Measurements from ENCODE around the gene MTA2. TPM values are rescaled to one million over a fixed set of nuclear protein-coding genes. Genes with fewer than 3 reads are reported as not detected.
A peak's percentile ranks its signal among the peaks of the same experiment; 100 is the strongest.

The MTA2 gene
- total and polyA plus RNA-seq, 7 donors = 28.8 to 86.3 (median 55.3) TPM

DNA sequence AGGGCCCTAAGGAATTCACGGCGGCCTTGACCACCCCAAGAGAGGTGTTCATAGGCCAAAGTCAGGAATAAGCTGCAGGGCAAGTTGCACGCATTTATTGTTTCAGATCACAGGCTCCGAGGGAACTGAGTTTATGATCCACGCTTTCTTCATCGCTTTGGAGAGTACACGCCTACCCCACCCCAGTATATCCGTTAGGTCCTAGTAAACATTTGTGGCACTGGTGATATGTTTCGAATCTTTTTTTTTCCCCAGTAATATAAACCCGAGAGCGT is 43.9 kb upstream of the MTA2 start:
- intact Hi-C loops (cut with DNase I) = no loop called here
- Histone ChIP-seq H3K4me1 (peaks cover 0 to 32% (median 23%) of the 10 kb centered on the region in 4 donors), H3K27ac (peak overlapping the region; percentile 89 to 96 (median 94))

DNA sequence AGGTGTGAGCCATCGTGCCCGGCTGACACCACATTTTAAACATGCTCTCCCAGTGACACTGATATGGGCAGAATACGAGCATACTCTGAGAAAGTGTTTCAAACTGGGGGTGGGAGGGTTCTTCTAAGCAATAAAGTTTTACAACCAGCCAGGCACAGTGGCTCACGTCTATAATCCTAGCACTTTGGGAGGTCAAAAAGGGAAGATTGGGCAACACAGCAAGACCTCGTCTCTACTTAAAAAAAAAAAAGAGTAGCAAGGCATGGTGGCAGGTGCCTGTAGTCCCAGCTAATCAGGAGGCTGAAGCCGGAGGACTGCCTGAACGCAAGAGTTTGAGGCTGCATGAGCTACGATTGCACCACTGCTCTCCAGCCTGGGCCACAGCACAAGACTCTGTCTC is 42.6 kb upstream of the MTA2 start:
- Histone ChIP-seq H3K4me3 (no peak overlapping the region), H3K27me3 (no peaks in the 10 kb centered on the region), H3K4me1 (peaks cover 0 to 32% (median 23%) of the 10 kb centered on the region in 4 donors), H3K9me3 (no peaks in the 10 kb centered on the region), H3K27ac (peak overlapping the region in 1 of 4 donors; percentile 96), H3K36me3 (peaks cover 5 to 51% (median 23%) of the 10 kb centered on the region in 4 donors)
- no peak for DNase-seq
- intact Hi-C loops (cut with DNase I) = no loop called here
- TF ChIP-seq EP300 (IDR thresholded peaks at IDR 0.05) = no peak
- no peak for TF ChIP-seq POLR2AphosphoS5 (IDR thresholded peaks at IDR 0.05)
- TF ChIP-seq POLR2A (IDR thresholded peaks at IDR 0.05) = no peak
- TF ChIP-seq, protein P1, sequence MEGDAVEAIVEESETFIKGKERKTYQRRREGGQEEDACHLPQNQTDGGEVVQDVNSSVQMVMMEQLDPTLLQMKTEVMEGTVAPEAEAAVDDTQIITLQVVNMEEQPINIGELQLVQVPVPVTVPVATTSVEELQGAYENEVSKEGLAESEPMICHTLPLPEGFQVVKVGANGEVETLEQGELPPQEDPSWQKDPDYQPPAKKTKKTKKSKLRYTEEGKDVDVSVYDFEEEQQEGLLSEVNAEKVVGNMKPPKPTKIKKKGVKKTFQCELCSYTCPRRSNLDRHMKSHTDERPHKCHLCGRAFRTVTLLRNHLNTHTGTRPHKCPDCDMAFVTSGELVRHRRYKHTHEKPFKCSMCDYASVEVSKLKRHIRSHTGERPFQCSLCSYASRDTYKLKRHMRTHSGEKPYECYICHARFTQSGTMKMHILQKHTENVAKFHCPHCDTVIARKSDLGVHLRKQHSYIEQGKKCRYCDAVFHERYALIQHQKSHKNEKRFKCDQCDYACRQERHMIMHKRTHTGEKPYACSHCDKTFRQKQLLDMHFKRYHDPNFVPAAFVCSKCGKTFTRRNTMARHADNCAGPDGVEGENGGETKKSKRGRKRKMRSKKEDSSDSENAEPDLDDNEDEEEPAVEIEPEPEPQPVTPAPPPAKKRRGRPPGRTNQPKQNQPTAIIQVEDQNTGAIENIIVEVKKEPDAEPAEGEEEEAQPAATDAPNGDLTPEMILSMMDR (IDR thresholded peaks at IDR 0.05) = no peak
- 54 to 79% methylated on average over 8 of the region's 8 CpGs for WGBS, 2 donors

More for the DNA sequence above, 43.9 kb upstream of the MTA2 start:
- Histone ChIP-seq H3K27me3 (no peaks in the 10 kb centered on the region), H3K9me3 (no peaks in the 10 kb centered on the region), H3K4me3 (peak overlapping the region; percentile 63 to 98 (median 86)), H3K36me3 (peaks cover 11 to 53% (median 26%) of the 10 kb centered on the region in 4 donors)
- no peak for DNase-seq
- WGBS, 2 donors = 5 to 11% methylated on average over 11 of the region's 11 CpGs
- no peak for TF ChIP-seq POLR2A (IDR thresholded peaks at IDR 0.05)
- TF ChIP-seq EP300 (IDR thresholded peaks at IDR 0.05) = no peak
- TF ChIP-seq POLR2AphosphoS5 (IDR thresholded peaks at IDR 0.05) = no peak
- TF ChIP-seq, protein P1 (IDR thresholded peaks at IDR 0.05) = no peak

DNA sequence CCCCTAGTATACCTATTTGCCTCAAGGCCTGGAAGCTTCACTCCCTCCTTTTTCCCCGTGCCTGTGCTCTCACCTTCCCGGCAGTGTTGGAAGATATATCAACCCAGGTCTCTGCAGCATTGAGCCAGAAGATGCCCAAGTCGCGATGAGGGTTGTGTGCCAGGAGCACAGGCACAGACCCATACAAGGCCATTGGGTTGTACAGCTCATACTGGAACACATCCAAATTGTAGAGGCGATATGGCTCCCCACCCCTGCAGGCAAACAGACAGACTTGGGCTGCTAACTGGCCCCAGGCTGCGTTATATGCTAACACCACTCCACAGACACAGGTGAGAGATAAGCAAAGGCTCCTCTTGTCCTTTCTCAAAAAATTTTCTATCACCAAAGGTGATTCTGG is 30.8 kb upstream of the MTA2 start:
- peak overlapping the region in 2 of 4 donors; percentile 10 to 30 for H3K27ac ChIP-seq
- DNase-seq = no peak
- peaks cover 50 to 100% (median 85%) of the 10 kb centered on the region in 4 donors for H3K36me3 ChIP-seq
- H3K4me1 ChIP-seq = peaks cover 0 to 8% (median 0%) of the 10 kb centered on the region in 4 donors
- H3K4me3 ChIP-seq = no peak overlapping the region
- WGBS, 2 donors = 63 to 85% methylated on average over 6 of the region's 6 CpGs
- intact Hi-C loops (cut with DNase I) = no loop called here
- no peaks in the 10 kb centered on the region for H3K27me3 ChIP-seq
- no peaks in the 10 kb centered on the region for H3K9me3 ChIP-seq
- TF ChIP-seq POLR2A (IDR thresholded peaks at IDR 0.05) (no peak), POLR2AphosphoS5 (IDR thresholded peaks at IDR 0.05) (no peak), EP300 (IDR thresholded peaks at IDR 0.05) (no peak)
- TF ChIP-seq, protein P1 (IDR thresholded peaks at IDR 0.05) = no peak

DNA sequence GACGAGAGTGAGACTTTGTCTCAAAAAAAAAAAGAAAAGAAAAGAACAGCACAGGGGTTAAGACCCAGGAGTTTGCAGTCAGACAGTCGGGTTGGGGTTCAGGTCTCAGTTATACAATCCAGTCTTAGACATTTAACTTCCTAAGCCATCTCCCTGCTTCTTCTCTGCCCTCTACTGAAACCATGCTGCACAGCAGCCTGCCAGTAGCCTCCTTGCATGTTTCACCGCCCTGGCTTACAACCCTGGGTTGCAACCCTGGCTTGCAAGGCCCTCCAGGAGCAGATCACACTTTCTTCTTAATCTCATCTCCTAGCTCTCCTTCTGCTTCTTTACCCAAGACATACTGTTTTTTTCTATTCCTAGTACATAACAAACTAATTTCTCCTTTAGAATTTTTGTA is 26.0 kb upstream of the MTA2 start:
- Histone ChIP-seq H3K9me3 (no peaks in the 10 kb centered on the region), H3K4me3 (no peak overlapping the region), H3K4me1 (peaks cover 0 to 7% (median 0%) of the 10 kb centered on the region in 4 donors), H3K27ac (no peak overlapping the region), H3K27me3 (no peaks in the 10 kb centered on the region), H3K36me3 (peaks cover 48 to 81% (median 67%) of the 10 kb centered on the region in 4 donors)
- DNase-seq = no peak
- WGBS, 2 donors = 85 to 89% methylated on average over 3 of the region's 3 CpGs
- intact Hi-C loops (cut with DNase I) = no loop called here
- no peak for TF ChIP-seq POLR2A (IDR thresholded peaks at IDR 0.05)
- TF ChIP-seq, protein P1 (IDR thresholded peaks at IDR 0.05) = no peak
- no peak for TF ChIP-seq EP300 (IDR thresholded peaks at IDR 0.05)
- TF ChIP-seq POLR2AphosphoS5 (IDR thresholded peaks at IDR 0.05) = no peak

Measured in sigmoid colon (tissue), 7 donors.